OCI-LY7 (cell line): ENCODE results near the gene OGG1.

Experiments
- CTCF ChIP-seq: fragments of 200-600 bp; sonication (generic); conservative IDR thresholded peaks from 2 replicates; pipeline ENCODE4 v1.5.1; 2014; ENCODE audit warnings: mild to moderate bottlenecking, antibody characterized with exemption, low read length, moderate library complexity, mixed read lengths
- EZH2phosphoT487 ChIP-seq: fragments of 200-600 bp; sonication (generic); IDR thresholded peaks from 2 replicates; pipeline ENCODE4 v1.6.1; 2018; ENCODE audit warnings: low read depth, borderline replicate concordance, mild to moderate bottlenecking, mixed run types, antibody characterized with exemption, low read length, moderate library complexity, mixed read lengths

- no peak for TF ChIP-seq CTCF
- no peak for TF ChIP-seq EZH2phosphoT487
Observed at GRCh38 chr3:9760779-9761505, 11.2 kb downstream of the OGG1 start.
